Activated CD4-positive, CD25-positive, alpha-beta regulatory T cell (primary cell): ENCODE measurements around the gene ARHGEF3.
"Not testable (repeated sequence)": the region's sequence is repeated elsewhere in the genome, so short reads cannot be mapped to it uniquely, and the experiment has no call there.

Source experiments
- DNase-seq, 4 experiments: peaks; one replicate each; lab custom pipeline; 2025; lab: John Stamatoyannopoulos, UW

Gene ARHGEF3

DNA sequence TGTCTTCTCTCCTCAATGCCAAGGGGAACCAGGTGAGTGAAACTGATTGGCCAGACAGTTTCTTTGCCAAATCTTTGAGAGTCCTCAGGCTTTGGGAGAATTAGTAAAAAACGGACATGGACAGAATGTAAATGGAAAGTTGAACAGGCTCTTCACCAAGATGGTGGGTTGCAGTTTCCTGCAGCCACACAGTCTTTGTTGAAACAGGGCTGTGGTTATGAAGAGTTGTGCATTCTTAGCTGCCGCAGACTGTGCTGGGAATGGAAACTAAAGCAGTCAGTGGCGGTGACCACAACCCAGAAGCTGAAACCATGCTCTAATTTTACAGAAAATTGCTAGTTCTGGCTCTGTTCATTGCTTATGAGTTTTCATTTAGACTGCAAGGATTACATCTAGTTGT is 76.6 kb downstream of the ARHGEF3 start:
- no peak for DNase-seq

DNA sequence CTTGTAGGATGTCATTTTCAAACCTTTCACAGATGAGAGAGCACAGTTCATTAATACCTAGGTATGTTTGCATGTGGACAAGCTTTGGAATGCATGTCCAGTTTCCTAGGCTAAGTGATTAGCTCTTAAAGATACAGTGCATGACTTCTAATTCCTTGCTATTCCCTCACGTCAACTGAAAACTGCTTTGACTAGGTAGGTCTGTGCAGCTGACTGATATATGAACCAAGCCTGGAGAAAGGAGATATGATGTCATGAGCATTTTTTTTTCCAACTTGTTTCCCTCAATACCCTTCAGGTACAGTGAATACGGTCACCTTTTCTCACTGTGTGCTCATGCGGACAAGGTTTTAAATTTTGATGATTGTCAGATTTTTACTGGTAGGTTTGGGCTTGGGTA is 77.1 kb downstream of the ARHGEF3 start:
- no peak for DNase-seq

- DNase-seq, result no peak
These were observed 80.9 kb downstream of the ARHGEF3 start for GRCh38 chr3:56720849-56721248.

DNA sequence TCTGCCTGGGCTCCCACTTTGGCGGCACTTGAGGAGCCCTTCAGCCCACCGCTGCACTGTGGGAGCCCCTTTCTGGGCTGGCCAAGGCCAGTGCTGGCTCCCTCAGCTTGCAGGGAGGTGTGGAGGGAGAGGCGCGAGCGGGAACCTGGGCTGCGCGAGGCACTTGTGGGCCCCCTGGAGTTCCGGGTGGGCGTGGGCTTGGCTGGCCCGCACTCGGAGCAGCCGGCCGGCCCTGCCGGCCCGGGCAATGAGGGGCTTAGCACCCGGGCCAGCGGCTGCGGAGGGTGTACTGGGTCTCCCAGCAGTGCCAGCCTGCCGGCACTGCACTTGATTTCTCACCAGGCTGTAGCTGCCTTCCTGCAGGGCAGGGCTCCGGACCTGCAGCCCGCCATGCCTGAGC is 82.9 kb downstream of the ARHGEF3 start:
- DNase-seq, result not testable (repeated sequence)

DNA sequence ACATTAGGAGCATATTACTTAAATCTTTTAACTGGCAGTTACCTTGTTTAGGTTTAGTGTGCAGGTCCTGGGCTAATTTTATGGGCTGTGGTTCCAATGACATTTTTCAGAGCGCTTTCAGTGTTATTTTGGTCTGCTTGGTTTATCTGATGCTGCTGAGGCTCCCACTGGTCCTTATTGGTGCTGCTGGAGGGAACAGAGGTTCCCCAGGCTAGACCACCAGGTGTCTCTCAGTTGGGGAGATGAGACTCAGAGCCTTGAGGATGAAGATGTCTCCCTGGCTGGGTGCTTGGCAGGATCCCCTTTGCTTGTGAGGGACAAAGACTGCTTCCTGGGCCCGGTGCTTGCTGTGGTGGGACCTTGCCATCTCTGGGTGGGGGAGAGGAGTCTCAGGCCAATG is 90.4 kb downstream of the ARHGEF3 start:
- no peak for DNase-seq

GRCh38 chr3:56707412-56707811 is 94.3 kb downstream of the ARHGEF3 start:
- DNase-seq, result not testable (repeated sequence)

DNA sequence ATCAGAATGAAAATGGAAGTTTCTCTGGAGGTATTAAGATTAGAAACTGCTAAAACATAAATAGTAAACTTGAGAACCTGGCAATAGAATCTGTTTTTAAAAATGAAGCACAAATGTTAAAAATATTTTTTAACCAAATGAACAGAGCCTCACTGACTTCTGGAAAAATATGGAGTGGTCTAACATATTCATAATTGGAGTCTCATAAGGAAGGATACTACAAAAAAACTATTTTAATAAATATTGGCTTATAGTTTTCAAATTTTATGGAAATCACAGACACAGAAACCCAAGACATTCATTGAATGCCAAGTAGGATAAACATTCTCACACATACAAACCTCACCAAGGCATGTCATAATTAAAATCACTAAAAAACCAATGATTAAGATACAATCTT is 95.1 kb downstream of the ARHGEF3 start:
- DNase-seq, result no peak

GRCh38 chr3:56704706-56705105 is 97.0 kb downstream of the ARHGEF3 start:
- no peak for DNase-seq

GRCh38 chr3:56702490-56703315 is 99.0 kb downstream of the ARHGEF3 start:
- DNase-seq, result peak in 2 of 4 experiments; percentile 9 to 16

DNA sequence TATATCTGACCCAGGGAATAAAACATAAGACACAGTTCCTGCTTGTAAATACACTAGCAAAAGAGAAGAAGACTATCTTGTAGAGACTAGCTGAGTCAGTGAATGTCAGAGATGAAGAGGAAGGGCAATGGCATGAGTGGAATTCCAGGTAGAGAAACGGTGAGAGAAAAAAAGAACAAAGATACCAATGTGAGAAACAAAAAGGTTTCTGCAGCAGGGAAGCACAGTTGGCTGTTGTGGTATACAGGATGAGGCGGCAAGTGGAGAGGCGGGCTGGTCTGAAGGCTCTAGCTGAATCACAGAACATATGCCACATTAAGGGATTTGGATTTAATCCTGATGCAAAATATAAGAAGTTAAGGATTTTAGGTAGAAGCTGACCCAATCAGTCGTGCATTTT is 101.6 kb downstream of the ARHGEF3 start:
- no peak for DNase-seq

- DNase-seq, result no peak
These were observed 106.7 kb downstream of the ARHGEF3 start for GRCh38 chr3:56694867-56695683.

GRCh38 chr3:56693750-56694149 is 108.0 kb downstream of the ARHGEF3 start:
- no peak for DNase-seq

DNA sequence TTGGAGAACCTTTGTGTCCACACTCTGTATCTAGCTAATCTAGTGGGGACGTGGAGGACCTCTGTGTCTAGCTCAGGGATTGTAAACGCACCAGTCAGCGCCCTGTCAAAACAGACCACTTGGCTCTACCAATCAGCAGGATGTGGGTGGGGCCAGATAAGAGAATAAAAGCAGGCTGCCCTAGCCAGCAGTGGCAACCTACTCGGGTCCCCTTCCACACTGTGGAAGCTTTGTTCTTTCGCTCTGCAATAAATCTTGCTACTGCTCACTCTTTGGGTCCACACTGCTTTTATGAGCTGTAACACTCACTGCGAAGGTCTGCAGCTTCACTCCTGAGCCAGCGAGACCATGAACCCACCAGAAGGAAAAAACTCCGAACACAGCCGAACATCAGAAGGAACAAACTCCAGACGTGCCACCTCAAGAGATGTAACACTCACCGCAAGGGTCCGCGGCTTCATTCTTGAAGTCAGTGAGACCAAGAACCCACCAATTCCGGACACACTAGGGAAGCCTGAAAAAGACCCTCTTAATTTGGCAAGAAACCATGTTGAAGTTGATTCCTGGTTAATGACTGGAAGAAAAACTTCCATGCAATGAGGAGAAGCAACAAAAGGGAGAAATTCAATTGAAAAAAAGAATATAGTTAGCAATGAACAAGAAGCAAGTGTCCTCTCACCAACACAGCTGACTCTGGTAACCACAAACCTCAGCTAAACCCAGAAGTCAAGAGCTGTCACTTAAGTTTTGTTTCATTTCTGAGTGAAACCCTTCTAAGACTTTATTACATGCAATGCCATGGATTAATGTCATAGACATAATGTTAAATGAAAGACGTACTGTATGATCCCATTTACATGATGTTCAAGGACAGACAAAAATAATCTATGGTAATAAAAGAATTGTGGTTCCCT is 109.0 kb downstream of the ARHGEF3 start:
- DNase-seq, result not testable (repeated sequence)

DNA sequence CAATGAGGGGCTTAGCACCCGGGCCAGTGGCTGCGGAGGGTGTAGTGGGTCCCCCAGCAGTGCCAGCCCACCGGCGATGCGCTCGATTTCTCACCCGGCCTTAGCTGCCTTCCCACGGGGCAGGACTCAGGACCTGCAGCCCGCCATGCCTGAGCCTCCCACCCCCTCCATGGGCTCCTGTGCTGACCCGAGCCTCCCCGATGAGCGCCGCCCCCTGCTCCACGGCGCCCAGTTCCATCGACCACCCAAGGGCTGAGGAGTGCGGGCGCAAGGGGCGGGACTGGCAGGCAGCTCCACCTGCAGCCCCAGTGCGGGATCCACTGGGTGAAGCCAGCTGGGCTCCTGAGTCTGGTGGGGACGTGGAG is 109.8 kb downstream of the ARHGEF3 start:
- DNase-seq, result not testable (repeated sequence)

- no peak for DNase-seq
These were observed 110.4 kb downstream of the ARHGEF3 start for GRCh38 chr3:56691165-56692000.

- no peak for DNase-seq
These were observed 112.4 kb downstream of the ARHGEF3 start for GRCh38 chr3:56689303-56689702.

GRCh38 chr3:56688191-56688590 is 113.6 kb downstream of the ARHGEF3 start:
- DNase-seq, result no peak

DNA sequence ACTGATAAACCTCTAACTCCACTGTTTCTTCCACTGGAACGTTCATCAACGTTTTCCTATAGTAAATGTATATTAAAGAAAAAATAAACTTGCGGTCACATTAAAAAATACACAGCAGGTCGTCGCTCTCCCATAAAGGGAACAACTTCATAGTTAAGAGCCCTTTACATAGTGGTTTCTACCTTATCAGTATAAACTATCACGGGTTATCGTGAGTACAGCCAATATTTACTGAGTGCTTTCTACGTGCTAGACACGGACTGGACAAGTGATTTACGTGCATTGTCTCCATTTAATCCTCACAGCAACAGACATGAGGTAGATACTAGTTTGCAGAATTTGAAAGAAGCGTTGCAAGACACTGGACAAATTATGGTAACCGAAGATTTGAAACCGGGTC is 117.7 kb downstream of the ARHGEF3 start:
- no peak for DNase-seq

DNA sequence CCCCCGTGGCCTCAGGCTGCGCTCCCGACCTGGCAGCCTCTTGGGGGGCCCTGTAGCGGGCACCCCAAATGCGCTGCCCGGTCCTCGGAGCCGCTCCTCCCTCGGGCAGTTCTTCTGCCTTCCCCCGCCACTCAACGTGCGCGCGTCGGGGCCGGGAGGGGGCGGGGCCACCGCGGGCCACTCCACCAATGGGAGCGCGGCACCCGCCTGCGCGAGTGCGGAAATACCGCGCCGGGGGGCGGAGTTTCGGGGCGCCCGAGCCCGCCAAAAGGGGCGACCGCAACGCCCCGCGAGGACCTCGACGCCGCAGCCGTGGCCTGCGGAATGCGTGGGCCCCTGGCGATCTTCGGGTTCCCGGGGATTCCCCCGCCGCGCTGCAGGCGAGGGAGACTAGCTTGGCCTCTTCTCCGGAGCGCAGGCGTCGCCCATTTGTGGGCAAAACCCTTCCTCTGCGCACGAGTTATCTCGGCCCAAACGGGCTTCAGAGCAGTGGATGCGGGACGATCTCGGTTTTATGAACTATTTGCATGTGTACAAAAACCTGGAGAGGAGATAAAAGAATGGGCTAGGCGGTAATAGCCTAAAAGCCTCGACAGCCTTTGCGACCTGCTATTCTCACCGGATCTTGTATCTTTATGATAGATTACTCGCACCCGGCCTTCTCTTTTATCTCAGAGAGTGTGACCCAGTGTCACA is 118.5 kb downstream of the ARHGEF3 start, which contains the start of gene TASOR:
TASOR (minus strand) TSS at position 144 of the 696 bp plus-strand sequence. CDS start 259 bp downstream, outside the sequence.
- DNase-seq, result peak; percentile 72 to 87 (median 78)

DNA sequence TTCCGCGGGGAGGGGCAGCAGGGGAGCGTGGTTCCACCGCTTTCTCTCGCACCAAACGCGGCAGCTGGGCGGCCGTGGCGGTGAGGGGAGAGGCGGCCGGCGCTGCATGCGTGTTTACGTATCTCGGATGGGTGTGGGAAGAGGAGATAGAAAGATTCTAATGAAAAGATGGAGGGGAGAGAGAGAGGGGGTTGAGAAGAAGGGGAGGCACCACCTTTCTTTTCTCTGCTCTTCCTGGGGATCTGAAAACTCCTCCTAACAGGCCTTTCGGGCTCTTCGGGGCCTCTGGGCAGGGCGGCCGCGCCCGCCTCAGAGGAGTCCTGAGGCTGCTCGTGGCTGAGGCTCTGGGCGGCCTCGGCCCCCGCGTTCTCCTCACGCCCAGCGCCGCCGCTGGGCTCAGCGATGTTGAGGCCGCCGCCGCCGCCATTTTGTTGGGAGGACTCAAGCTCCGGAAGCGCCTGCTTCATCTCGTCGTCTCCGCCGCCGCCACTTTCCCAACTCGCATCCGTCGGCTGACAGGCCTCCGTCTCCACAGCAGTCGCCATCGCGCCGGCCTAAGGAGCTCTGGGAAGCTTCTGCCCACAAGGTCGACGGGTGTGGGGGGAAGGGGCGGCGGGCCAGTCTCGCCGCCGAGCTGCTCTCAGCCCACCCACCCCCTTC is 119.2 kb downstream of the ARHGEF3 start:
- DNase-seq, result peak; percentile 47 to 62 (median 56)
